ENCODE data around the gene LTBP1. TPM values are rescaled to one million over a fixed set of nuclear protein-coding genes. Genes with fewer than 3 reads are reported as not detected.

Gene LTBP1
- total and polyA plus RNA-seq, 2 experiments from 2014 or later, result 15.7 to 49.8 TPM

DNA sequence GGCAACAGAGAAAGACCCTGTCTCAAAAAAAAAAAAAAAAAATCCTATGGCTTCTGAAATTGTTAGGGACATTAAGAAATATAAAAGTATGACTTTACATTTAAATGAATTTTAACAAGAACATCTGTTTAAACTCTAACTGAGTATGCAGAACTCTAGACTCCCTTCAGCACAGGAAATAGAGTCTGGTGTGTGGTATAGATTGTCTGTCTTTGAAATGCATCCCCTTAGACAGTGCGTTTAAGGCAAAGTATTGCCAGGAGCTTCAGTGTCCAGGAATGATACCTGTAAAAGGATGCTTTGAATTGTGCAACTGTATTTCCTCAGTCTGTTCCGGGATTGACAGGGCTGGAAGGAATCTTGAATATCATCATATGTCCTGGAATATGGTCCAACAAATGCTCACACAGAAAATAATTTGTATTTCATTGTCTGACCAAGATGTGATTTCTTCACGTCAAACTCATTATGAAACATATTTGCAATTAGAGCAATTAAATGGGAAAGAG, 396.7 kb downstream of the LTBP1 start:
- Mint-ChIP-seq H3K4me3 (no peak overlapping the region), H3K27ac (no peak overlapping the region), H3K36me3 (ENCODE audit: low read depth) (no peaks in the 10 kb centered on the region; the same call in 2 of the 3 replicates), H3K27me3 (ENCODE audit: insufficient read depth, low read depth, poor library complexity) (no peaks in the 10 kb centered on the region), H3K4me1 (no peaks in the 10 kb centered on the region), H3K9me3 (no peaks in the 10 kb centered on the region)
- DNase-seq (ENCODE audit: low spot score), result no peak
- Histone ChIP-seq H3K4me2 (no peak overlapping the region), H3K27ac (ENCODE audit: low read depth) (no peak overlapping the region), H3K4me3 (no peak overlapping the region), H3K9me2 (ENCODE audit: insufficient read depth) (no peaks in the 10 kb centered on the region), H3F3A (replicated peaks; ENCODE audit: low read depth) (no peaks in the 10 kb centered on the region), H2AFZ (no peak overlapping the region), H3K27me3 (ENCODE audit: insufficient read depth) (no peaks in the 10 kb centered on the region), H3K36me3 (ENCODE audit: insufficient read depth) (no peaks in the 10 kb centered on the region), H4K20me1 (replicated peaks; ENCODE audit: insufficient read depth) (no peaks in the 10 kb centered on the region), H3K79me2 (replicated peaks; ENCODE audit: insufficient read depth) (no peaks in the 10 kb centered on the region), H3K4me1 (ENCODE audit: insufficient read depth) (no peaks in the 10 kb centered on the region)
- no peak for TF ChIP-seq JUNB (IDR thresholded peaks at IDR 0.05; ENCODE audit: unreplicated experiment)
- no peak for TF ChIP-seq EZH2 (IDR thresholded peaks at IDR 0.05; ENCODE audit: low read depth, unreplicated experiment)
- TF ChIP-seq, protein P1, sequence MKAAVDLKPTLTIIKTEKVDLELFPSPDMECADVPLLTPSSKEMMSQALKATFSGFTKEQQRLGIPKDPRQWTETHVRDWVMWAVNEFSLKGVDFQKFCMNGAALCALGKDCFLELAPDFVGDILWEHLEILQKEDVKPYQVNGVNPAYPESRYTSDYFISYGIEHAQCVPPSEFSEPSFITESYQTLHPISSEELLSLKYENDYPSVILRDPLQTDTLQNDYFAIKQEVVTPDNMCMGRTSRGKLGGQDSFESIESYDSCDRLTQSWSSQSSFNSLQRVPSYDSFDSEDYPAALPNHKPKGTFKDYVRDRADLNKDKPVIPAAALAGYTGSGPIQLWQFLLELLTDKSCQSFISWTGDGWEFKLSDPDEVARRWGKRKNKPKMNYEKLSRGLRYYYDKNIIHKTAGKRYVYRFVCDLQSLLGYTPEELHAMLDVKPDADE (IDR thresholded peaks at IDR 0.05), result no peak
- no peak for TF ChIP-seq EZH2phosphoT487 (IDR thresholded peaks at IDR 0.05; ENCODE audit: unreplicated experiment)
- TF ChIP-seq ZNF331 (CRISPR knock-in tag; IDR thresholded peaks at IDR 0.05; ENCODE audit: low read depth), result no peak
- TF ChIP-seq, protein P2, sequence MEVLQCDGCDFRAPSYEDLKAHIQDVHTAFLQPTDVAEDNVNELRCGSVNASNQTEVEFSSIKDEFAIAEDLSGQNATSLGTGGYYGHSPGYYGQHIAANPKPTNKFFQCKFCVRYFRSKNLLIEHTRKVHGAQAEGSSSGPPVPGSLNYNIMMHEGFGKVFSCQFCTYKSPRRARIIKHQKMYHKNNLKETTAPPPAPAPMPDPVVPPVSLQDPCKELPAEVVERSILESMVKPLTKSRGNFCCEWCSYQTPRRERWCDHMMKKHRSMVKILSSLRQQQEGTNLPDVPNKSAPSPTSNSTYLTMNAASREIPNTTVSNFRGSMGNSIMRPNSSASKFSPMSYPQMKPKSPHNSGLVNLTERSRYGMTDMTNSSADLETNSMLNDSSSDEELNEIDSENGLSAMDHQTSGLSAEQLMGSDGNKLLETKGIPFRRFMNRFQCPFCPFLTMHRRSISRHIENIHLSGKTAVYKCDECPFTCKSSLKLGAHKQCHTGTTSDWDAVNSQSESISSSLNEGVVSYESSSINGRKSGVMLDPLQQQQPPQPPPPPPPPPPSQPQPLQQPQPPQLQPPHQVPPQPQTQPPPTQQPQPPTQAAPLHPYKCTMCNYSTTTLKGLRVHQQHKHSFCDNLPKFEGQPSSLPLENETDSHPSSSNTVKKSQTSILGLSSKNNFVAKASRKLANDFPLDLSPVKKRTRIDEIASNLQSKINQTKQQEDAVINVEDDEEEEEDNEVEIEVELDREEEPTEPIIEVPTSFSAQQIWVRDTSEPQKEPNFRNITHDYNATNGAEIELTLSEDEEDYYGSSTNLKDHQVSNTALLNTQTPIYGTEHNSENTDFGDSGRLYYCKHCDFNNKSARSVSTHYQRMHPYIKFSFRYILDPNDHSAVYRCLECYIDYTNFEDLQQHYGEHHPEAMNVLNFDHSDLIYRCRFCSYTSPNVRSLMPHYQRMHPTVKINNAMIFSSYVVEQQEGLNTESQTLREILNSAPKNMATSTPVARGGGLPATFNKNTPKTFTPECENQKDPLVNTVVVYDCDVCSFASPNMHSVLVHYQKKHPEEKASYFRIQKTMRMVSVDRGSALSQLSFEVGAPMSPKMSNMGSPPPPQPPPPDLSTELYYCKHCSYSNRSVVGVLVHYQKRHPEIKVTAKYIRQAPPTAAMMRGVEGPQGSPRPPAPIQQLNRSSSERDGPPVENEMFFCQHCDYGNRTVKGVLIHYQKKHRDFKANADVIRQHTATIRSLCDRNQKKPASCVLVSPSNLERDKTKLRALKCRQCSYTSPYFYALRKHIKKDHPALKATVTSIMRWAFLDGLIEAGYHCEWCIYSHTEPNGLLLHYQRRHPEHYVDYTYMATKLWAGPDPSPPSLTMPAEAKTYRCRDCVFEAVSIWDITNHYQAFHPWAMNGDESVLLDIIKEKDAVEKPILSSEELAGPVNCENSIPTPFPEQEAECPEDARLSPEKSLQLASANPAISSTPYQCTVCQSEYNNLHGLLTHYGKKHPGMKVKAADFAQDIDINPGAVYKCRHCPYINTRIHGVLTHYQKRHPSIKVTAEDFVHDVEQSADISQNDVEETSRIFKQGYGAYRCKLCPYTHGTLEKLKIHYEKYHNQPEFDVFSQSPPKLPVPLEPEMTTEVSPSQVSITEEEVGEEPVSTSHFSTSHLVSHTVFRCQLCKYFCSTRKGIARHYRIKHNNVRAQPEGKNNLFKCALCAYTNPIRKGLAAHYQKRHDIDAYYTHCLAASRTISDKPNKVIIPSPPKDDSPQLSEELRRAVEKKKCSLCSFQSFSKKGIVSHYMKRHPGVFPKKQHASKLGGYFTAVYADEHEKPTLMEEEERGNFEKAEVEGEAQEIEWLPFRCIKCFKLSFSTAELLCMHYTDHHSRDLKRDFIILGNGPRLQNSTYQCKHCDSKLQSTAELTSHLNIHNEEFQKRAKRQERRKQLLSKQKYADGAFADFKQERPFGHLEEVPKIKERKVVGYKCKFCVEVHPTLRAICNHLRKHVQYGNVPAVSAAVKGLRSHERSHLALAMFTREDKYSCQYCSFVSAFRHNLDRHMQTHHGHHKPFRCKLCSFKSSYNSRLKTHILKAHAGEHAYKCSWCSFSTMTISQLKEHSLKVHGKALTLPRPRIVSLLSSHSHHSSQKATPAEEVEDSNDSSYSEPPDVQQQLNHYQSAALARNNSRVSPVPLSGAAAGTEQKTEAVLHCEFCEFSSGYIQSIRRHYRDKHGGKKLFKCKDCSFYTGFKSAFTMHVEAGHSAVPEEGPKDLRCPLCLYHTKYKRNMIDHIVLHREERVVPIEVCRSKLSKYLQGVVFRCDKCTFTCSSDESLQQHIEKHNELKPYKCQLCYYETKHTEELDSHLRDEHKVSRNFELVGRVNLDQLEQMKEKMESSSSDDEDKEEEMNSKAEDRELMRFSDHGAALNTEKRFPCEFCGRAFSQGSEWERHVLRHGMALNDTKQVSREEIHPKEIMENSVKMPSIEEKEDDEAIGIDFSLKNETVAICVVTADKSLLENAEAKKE (CRISPR knock-in tag; IDR thresholded peaks at IDR 0.05), result no peak
- no peak for ATAC-seq

Data from GM23338 (cell line).